ENCODE results near the gene BROX.
"Not testable (repeated sequence)": the region's sequence is repeated elsewhere in the genome, so short reads cannot be mapped to it uniquely, and the experiment has no call there.

The BROX gene

DNA sequence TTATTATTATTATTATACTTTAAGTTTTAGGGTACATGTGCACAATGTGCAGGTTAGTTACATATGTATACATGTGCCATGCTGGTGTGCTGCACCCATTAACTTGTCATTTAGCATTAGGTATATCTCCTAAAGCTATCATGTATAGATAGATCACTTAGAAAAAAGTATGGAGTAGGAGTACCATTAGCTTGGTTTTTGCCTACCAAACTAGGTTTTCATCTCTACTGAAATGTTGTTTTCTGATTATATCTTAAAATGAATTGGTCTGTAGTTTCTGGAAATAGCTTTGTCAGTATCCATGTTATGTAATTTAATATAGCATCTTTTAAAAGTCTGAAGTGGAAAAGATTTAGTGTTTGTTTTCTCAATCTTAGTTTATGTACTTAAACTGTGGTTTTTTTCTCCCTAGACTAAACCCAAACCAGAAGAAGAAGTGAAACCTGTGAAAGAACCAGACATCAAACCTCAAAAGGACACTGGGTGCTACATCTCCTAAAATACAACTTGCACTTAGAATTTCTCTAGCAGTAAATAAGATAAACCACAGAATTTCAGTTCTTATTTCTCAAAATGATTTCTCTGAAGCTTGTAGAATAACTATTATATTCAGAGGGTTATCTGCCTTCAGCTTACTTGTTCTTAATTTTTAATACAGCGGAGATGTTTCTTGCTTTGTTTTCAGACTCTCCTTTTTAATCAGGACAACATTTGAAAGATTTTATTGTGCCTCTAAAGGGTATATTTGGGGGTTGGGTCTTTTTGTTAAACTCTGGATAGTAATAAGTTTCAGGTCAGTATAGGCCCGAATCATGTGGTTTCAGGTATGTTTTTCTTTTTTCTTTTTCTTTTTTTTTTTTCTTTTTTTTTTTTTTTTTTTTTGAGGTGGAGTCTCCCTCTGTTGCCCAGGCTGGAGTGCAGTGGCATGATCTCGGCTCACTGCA, 20.1 kb downstream of the BROX start:
- ATAC-seq (peak; percentile 32), DNase-seq (no peak)

DNA sequence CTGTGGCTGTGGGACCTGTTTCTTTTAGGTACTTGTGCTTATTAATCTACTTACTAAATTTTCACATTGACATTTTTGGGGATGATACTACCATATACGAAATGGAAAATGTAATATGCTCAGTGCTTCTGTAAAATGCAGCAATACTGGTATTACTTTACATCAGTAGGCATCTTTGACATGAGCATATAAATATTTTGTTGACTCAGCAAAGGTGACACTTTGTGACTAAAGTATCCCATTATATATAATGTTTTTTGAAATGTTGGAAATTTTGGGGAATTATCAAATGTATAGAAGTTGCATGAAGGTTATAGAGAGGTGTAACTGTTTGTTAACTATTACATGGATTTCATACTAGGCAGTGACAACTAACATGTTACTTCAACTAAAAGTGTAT, 22.4 kb downstream of the BROX start:
- ATAC-seq (no peak), DNase-seq (no peak)

DNA sequence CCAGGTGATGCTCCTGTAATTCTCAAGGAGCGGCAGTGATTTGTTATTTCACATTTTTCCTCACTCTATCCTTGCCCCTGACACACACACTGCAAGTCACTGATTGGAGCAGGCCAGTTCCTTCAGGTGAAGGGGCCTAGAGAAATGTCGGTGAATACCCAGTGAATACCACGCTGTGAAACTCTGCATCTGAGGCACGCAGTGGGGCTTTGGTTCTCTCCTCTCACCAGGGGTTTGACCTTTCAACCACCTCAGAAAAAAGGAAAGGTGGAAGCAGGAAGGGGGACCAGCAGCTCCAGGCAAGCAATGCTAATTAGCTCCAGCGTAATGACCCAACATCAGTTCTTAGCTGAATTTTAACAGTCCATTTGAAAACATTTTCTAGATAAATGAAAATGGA, 24.1 kb downstream of the BROX start:
- ATAC-seq = no peak
- DNase-seq = no peak

DNA sequence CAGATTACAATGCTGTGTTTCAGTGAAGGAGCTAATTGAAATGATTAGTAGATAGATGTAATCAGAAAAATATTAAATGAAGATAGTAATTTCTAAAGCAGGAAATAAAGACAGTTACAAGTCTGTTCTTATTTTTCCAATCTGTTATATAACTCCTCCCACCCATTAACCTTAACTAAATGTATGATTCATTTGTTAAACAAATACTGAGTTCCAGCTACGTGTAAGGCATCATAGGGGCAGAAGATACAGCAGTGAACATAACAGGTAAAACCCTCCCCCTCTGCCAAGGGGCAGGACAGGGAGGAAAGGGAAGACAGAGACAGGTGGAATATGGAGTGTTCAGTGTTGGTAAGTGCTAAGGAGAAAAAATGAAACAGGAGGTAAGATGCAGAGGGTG, 24.6 kb downstream of the BROX start, which contains the start of gene FAM177B:
TSS of gene FAM177B (plus strand) at position 231 of the 400 bp plus-strand sequence. CDS start 9,344 bp downstream, outside the sequence.
- DNase-seq (no peak), ATAC-seq (no peak)

DNA sequence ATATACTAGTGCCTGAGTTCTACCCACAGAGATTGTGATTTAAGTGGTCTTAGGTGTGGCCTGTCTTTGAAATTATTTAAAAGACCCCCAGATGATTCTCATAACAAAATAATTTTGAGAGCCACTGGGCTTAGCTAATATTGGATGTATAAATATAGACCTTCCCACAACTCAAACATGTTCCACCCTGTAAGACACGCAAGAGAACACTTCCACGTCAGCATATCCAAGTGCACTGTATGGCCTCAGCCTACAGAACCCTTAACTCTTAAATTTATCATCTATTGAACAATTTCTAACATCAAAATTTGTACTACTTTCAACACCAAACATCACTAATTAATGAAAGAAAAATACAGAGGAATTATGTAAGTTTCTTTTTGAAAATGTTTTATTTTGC, 27.1 kb downstream of the BROX start:
- ATAC-seq (no peak), DNase-seq (no peak)

DNA sequence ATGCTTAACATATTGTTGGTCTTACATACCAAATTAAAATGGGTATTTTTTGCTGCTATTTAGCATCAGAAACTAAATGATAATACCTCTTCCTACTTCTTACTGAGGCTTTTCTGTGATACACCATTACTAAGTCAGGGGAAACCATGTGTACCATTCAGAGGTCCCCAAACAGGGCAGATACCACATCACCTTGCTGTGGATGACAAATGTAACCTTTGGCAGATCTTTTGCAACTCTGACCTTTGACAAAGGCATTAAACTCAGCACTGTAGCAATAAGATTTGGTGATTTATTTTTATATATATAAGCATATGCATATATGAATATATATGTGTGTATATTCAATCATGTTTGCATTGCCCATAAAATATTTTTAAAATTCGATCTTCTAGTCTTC, 27.6 kb downstream of the BROX start:
- ATAC-seq = peak; percentile 64
- DNase-seq = no peak

DNA sequence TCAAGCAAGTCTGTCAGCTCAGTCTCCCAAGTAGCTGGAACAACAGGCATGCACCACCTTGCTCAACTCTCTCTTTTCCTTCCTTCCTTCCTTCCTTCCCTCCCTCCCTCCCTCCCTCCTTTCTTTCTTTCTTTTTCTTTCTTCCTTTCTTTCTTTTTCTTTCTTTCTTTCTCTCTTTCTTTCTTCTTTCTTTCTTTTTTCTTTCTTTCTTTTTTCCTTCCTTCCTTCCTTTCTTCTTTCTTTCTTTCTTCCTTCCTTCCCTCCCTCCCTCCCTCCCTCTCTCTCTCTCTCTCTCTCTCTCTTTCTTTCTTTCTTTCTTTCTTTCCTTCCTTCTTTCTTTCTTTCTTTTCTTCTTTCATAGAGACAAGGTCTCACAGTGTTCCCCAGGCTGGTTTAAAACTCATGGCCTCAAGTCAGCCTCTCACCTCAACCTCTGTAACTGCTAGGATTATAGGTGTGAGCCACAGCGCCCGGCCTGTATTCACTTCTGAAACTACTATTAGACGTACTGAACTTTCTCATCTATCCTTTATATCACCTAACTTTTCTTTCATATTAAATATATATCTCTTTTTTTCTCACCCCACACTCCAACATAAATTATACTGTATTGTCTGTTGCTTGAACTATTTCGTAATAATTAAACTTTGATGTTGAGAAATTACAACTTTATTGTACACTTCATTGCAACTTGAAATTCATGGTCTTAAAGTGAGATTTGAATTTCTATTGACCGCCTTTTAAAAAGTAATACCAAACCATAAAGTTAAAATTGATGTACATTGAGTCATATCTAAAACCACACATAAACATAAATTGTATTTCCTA, 29.5 kb downstream of the BROX start:
- not testable (repeated sequence) for DNase-seq, ATAC-seq

DNA sequence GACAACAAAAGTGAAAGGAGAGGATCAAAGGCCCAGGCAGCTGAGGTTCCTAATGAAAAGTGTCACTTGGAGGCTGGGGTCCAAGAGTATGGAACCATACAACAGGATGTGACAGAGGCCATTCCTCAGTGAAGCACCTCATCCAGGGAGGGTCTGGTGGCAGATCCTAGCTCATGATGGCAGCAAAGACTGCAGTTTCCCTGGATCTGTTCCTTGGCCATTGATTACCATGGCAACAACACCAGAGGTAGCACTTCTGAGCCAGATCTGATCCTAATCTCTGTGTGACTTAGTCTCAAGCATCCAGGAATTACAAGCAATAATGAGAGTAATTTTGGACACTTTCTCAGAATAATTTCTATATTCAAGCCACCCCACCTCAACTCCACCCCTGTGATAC, 37.6 kb downstream of the BROX start:
- DNase-seq (no peak), ATAC-seq (no peak)

DNA sequence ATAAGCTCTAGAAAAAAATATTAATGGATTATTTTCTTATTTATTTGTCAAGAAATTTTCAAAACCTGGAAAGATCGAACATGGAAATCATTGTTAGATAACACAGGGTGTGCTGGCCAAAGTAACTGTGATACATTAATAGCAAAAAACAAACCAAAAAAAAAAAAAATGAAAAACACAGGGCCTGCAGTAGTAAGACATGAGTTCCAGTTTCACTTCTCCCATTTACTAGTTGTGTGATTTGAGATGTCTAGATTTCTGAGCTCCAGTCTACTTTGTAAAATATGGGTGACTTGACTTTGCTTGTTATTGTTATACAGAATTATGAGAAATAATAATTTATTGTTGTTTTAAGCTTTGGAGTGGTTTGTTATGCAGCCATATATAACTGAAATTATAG, 38.3 kb downstream of the BROX start:
- ATAC-seq = no peak
- DNase-seq = no peak

DNA sequence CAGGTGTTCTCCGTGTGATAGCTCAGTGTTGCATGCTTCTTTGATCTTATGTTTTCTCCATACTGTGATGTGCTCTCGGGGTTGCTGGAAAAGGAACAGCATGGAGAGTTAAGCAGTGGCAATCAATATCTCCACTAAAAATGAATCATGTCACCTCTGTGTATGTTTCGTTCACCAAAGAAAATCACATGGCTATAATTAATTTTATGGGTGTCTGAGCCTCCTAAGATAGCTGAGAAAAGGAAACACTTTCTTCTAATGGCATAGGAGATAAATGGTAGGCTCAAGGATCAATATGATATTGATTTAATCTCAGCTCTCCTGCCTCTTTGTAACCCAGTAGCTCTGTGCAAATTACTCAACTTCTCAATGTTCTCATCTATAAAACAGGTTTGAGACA, 38.9 kb downstream of the BROX start:
- DNase-seq = no peak
- ATAC-seq = no peak

DNA sequence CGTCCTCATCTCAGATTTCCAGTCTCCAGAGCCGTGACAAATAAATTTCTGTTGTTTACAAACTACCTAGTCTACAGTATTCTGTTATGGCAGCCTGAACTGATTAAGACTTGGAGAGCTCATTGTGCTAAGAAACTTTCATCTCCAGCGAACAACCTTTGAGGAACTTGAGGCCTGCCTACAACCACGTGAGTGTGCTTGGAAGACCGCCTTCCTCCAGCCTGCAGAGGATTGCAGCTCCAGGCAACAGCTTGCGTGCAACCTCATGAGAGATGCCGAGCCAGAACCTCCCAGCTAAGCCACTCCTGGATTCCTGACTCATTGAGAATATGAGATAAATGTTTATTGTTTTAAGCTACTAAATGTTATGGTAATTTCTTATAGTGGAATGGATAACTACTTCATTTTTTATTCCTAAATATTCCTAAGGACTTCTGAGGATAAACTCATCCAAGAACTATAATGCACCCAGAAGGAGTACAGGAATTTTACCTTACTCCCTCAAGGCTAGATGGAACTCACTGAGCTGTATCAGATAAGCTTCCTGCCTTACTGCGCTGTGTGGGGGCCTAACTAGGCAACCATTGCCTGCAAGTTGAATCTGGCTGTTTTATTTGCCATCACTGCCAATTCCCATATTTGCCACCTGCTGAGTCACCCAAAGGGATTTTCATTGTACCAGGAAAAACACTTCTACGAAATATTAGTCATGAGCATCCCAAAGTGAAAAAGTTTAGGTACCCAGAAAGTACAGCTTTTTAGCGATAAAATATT, 42.2 kb downstream of the BROX start:
- DNase-seq (no peak), ATAC-seq (no peak)

DNA sequence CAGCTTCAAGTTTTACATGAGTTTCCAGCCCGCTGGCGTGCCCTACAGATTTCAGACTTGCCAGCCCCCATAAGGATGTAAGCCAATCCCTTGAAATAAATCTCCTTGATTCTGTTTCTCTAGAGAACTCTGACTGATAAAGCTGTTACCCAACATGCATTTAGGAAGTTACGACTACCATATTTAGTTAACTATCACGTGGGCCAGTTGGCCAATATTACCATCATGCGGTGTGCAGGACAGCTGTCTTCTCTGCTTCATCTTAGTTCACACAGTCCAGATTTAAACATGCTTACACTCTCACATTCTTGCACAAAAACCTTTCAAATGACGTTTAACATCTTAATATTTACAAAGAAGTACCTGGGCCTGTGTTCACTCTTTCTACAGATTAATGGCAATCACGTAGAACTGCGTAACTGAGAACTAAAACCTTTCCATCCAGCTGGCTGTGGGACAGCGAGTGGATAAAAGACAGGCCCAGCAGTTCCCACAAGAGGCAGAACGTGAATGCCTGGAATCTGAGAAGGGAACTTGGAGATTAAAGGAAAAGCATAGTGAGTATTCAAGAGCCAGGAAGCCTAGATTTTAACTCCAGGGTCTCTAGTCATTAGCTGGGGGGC, 45.4 kb downstream of the BROX start:
- DNase-seq (no peak), ATAC-seq (no peak)

DNA sequence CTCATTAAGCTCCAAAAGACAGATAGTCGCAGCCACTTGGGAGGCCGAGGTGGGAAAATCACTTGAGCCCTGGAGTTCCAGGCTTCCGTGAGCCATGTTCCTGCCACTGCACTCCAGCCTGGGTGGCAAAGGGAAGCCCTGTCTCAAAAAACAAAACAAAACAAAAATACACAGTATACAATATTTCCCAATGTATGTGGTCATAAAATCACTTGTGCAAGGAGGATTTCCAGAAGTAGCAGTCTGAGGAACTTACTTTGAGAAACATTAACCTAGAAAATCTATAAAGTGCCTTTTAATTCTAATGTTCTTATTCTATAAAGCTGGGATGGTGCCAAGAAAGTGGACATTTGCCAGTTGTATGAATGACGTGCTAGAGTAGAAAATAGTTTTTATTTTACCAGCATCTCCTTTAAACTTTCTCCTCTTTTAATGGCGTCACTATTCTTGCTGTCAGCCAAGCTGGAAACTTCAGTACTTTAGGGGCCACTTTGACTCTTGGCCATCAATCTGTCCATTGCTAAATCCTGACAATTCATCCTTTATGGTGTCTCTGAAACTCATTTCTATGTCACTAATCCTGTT, 47.2 kb downstream of the BROX start:
- DNase-seq (no peak), ATAC-seq (no peak)

DNA sequence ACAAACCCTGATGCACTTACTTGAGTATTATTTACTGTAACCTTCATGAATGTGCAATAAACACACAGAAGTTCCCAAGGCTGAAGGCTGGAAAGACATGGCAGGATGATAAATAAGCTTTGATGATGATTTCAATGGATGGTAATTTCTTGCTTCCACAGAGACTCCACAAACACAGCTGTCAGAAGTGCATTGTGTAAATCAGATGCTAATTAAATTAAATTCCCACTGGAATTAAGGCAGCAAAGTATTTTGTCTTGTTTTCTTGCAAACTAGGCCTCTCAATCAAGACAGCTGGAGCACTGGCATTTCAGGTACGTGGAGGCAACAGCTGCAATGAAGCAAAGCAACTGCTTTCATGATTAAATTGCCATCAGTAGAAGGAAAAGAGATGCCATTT, 48.7 kb downstream of the BROX start:
- ATAC-seq (no peak), DNase-seq (no peak)

DNA sequence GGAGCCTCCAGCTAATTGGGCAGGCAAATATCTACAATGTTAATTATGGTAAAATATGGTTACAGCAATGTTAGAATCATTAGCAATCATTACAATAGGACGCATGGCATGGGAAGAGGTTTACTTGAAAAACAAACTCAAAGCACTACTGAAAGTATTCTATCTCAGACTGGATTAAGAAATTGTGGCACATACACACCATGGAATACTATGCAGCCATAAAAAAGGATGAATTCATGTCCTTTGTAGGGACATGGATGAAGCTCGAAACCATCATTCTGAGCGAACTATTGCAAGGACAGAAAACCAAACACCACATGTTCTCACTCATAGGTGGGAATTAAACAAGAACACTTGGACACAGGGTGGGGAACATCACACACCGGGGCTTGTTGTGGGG, 49.8 kb downstream of the BROX start:
- ATAC-seq, DNase-seq: not testable (repeated sequence)

DNA sequence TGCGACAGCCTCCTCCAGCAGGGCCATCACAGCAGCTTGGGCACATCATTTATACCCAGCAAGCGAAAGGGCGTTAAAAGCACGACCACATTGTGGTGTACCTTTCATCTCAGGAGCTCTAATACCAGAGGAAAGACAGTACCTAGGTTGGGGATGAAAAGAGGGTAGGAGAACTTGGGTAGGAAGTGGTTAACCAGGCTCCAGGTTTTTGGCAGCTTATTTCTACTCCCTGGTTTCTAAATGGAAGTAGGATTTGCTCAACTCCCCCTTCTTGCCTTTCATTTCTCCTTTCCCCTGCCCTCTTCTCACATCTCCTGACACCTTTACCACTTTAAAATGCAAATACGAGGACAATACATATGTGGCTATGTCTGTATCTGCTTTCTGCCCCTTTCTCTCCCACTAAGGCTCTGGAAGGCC, 54.8 kb downstream of the BROX start:
- ATAC-seq = no peak

DNA sequence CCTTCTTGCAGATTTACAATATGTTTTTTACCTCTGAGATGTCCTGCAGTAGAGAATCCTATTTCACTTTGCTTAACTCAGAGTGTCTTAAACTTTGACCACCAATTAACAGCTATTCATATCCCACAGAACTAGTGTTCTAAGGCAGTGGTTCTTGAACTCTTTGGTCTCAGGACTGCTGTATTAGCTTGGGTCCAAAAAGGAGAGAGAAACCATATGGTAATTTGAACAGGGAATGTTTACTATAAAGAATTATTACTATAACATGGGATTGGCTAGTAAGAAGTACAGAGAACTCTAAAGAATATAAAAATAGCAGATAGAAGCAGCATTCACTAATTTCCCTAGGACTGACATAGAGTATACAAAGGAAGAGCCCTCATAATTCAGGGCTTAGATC, 56.2 kb downstream of the BROX start:
- no peak for DNase-seq
- no peak for ATAC-seq

More for the DNA sequence above, 54.8 kb downstream of the BROX start:
- DNase-seq = no peak

DNA sequence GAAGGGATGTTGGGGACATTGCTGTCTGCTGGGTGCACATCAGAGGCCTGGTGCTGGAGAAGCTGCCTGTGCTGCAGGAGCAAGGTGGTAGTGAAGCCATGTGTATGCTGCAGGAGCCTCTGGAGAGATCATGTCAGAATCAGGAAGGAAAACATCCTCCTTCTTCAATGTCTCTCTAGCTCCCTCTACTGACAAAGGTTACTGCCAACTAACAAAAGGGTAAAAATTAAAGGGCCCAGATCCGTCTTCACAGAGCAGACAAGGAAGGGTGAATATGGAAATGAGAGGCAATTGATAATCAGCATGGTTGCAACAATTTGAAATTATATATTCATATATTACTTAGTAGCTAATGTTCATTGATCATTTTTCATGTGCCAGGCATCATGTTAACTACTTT, 56.8 kb downstream of the BROX start:
- DNase-seq (no peak), ATAC-seq (no peak)

DNA sequence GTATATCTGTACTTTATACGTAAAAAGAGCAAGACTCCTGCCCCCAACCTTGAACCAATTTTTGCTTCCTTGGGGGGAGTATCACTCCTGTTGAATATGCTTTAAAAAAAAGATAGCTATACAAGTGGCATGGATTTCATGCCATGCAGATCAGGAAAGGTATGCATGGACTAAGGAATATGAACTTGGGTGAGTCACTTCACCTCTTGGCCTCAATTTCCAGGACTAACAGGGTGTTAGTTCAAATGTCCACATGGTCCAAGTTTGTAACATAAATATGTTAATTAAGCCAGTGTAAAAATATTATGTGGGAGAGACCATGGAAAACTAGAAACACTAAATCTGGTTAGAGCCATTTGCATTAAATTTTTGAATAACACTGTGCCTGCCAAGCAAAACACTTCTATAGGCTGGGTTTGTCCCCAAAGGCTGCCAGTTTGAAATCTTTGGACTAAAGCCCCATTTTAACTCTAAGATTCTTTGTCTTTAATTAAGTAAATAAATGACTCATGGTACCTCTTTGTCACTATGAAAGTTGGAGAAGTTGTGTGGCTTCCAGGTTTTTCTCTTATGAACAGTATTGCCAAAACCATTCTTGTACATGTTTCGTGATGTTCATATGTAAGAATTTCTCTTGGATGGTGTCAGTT, 57.7 kb downstream of the BROX start:
- DNase-seq (no peak), ATAC-seq (no peak)

DNA sequence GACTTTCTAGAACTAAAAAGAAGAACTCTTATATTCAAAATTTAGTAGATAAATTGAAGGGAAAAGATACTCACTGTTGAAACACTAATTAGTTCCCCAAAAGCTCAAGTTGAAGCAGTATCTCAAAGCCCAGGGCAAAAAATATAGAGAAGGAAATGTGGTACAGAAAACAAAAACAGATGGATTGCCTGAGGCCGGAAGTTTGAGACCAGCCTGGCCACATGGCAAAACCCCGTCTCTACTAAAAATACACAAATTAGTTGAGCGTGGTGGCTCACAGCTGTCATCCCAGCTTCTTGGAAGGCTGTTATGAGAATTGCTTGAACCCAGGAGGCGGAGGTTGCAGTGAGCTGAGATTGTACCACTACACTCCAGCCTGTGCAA, 60.6 kb downstream of the BROX start:
- ATAC-seq (peak; percentile 23), DNase-seq (no peak)

DNA sequence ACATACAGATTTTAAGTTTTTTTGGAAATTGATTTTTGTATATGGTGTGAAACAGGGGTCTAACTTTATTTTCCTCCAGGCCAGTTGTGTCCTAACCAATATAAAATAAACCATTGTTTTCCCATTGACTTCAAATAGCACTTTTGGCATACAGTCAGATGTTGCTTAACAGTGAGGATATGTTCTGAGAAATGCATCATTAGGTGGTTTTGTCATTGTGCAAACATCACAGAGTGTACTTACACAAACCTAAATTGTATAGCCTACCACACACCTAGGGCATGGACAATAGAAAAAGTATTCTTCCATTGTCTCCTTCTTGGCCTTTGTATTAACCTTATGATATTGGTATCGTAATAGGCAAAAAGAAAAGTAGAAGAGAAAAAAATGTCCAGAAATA, 65.1 kb downstream of the BROX start:
- ATAC-seq (no peak), DNase-seq (no peak)
